Measurements from ENCODE around the gene CAMKK1. TPM values are rescaled to one million over a fixed set of nuclear protein-coding genes. Genes with fewer than 3 reads are reported as not detected.

CAMKK1 gene
- polyA plus RNA-seq, 4 donors = 0.22 to 11.2 (median 3.2) TPM

DNA sequence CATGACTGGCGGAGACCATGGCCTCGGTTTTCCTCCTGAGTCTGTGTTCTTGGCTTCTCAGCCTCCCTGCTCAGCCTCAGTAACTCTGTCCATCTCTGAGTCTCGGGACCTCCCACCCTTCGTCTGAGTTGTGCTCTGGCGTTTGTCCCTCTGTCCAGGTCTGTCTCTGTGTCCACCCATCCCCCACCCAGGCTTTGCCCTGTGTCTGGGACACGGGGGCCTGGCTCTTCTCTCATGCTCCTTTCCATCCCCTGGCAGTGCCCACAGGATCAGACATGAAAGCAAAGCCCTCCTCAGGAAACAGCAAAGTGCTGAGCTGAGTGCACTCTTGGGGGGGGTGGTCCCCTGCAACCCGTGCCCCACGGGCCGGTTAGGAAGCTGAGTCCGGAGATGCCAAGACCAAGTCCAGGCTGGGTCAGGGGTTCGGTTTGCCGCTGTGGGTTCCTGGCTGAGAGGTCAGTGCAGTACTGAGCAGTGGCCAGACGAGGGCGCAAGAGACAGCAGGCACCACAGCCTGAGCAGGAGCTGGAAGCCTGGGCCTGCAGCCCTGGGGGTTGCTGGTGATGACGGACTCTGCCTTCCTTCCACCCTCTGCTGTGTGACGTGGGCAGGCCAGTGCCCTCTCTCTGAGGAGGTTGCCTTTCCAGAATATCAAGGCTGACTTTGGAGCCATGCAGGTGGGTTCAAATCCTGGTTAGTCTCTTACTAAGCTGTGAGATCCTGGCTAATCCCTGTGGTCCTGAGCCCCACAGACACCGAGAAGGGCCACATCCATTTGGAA, 20.9 kb upstream of the CAMKK1 start:
- peaks cover 3 to 39% (median 8%) of the 10 kb centered on the region in 3 donors for H3K4me1 ChIP-seq (ENCODE audit: control insufficient read depth in 3 of 3, insufficient read depth in 2 of 3, low read depth in 1 of 3, low read length in 2 of 3)
- H3K9me3 ChIP-seq (ENCODE audit: control insufficient read depth in 2 of 2, insufficient read depth in 1 of 2, low read depth in 1 of 2, low read length in 1 of 2) = peaks cover 0 to 4% of the 10 kb centered on the region in 2 donors
- WGBS, 3 donors = 26 to 28% (median 27%) methylated on average over 17 of the region's 17 CpGs
- H3K4me3 ChIP-seq (ENCODE audit: low read depth in 1 of 3, low read length in 3 of 3) = peak overlapping the region in 1 of 3 donors; percentile 53
- peak overlapping the region in 2 of 3 donors; percentile 84 to 87 for H3K27ac ChIP-seq (ENCODE audit: low read depth in 1 of 3, low read length in 2 of 3)
- peaks cover 0 to 56% (median 0%) of the 10 kb centered on the region in 3 donors for H3K36me3 ChIP-seq (ENCODE audit: control insufficient read depth in 3 of 3, insufficient read depth in 2 of 3, low read depth in 1 of 3, low read length in 3 of 3)
- H3K27me3 ChIP-seq (ENCODE audit: control insufficient read depth in 3 of 3, insufficient read depth in 3 of 3, low read length in 3 of 3) = no peaks in the 10 kb centered on the region
- FAIRE-seq (no peak), DNase-seq (peak; percentile 65 to 84)

DNA sequence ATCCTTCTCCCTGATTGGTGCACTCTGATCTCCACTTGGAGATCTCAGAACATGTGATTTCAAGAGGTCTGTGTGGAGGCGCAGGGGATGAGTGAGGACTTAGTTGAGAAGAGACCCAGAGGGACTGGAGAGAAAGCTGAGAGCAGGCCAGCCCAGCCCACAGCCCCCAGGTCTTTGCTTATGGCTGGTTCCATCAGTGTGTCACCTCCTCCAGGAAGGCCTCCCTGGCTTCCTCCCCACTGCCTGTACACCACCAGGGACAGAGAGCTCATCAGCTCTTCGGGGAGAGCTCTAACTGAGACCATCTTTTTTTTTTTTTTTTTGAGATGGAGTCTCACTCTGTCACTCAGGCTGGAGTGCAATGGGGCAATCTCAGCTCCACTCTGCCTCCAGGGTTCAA, 20.0 kb upstream of the CAMKK1 start:
- H3K27ac ChIP-seq (ENCODE audit: low read depth in 1 of 3, low read length in 2 of 3) = no peak overlapping the region
- WGBS, 3 donors = 92 to 94% (median 93%) methylated on average over 2 of the region's 2 CpGs
- no peak for FAIRE-seq

DNA sequence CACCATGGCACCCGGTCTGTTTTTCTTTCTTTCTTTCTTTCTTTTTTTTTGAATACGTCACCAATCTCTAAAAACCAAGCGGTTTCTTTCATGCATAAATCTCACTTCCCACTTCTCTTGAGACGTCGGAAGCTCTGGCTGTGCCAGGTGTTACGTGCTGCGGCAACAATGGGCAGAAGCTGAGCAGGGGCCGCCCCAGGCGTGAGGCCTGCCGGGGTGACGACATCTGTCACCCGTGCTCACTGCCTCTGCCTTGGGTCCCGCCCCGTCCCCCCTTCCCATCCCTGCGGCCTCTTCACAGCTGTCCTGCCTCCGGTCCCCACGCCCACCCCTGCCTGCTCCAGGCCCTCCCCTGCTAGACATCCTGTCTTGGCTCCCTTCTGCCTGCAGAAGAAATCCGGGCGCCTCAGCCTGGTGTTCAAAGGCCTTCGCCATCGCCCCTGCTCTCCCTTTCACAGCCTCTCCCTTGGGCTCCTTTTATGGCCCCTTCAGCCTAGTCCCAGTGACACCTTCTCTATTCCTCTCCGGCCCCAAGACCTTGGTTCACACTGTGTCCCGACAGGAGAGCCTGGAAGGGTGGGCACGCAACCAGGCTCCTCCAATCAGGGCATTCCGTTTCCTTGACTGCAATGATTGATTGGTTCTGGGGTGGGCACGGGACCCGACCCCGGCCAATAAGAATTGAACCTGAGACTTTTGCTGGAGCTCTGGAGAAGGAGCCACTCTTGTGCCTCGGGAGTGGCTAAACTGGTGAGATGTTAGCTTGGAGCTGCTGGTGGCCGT, 18.6 kb upstream of the CAMKK1 start:
- H3K27me3 ChIP-seq (ENCODE audit: control insufficient read depth in 3 of 3, insufficient read depth in 3 of 3, low read length in 3 of 3) = no peaks in the 10 kb centered on the region
- 49 to 82% (median 65%) methylated on average over 28 to 30 of the region's 30 CpGs for WGBS, 3 donors
- H3K36me3 ChIP-seq (ENCODE audit: control insufficient read depth in 3 of 3, insufficient read depth in 2 of 3, low read depth in 1 of 3, low read length in 3 of 3) = peaks cover 0 to 72% (median 0%) of the 10 kb centered on the region in 3 donors
- H3K9me3 ChIP-seq (ENCODE audit: control insufficient read depth in 2 of 2, insufficient read depth in 1 of 2, low read depth in 1 of 2, low read length in 1 of 2) = peaks cover 0 to 4% of the 10 kb centered on the region in 2 donors
- peak overlapping the region in 2 of 3 donors; percentile 23 to 67 for H3K27ac ChIP-seq (ENCODE audit: low read depth in 1 of 3, low read length in 2 of 3)
- H3K4me3 ChIP-seq (ENCODE audit: low read depth in 1 of 3, low read length in 3 of 3) = no peak overlapping the region
- DNase-seq = peak in 1 of 2 donors; percentile 69
- H3K4me1 ChIP-seq (ENCODE audit: control insufficient read depth in 3 of 3, insufficient read depth in 2 of 3, low read depth in 1 of 3, low read length in 2 of 3) = peaks cover 0 to 20% (median under 1%) of the 10 kb centered on the region in 3 donors
- no peak for FAIRE-seq

More for the DNA sequence above, 20.0 kb upstream of the CAMKK1 start:
- peaks cover 0 to 4% of the 10 kb centered on the region in 2 donors for H3K9me3 ChIP-seq (ENCODE audit: control insufficient read depth in 2 of 2, insufficient read depth in 1 of 2, low read depth in 1 of 2, low read length in 1 of 2)
- H3K27me3 ChIP-seq (ENCODE audit: control insufficient read depth in 3 of 3, insufficient read depth in 3 of 3, low read length in 3 of 3) = no peaks in the 10 kb centered on the region
- DNase-seq = no peak
- peaks cover 0 to 62% (median 0%) of the 10 kb centered on the region in 3 donors for H3K36me3 ChIP-seq (ENCODE audit: control insufficient read depth in 3 of 3, insufficient read depth in 2 of 3, low read depth in 1 of 3, low read length in 3 of 3)
- H3K4me3 ChIP-seq (ENCODE audit: low read depth in 1 of 3, low read length in 3 of 3) = no peak overlapping the region
- peaks cover 3 to 33% (median 8%) of the 10 kb centered on the region in 3 donors for H3K4me1 ChIP-seq (ENCODE audit: control insufficient read depth in 3 of 3, insufficient read depth in 2 of 3, low read depth in 1 of 3, low read length in 2 of 3)

GRCh38 chr17:3910420-3911270, 17.8 kb upstream of the CAMKK1 start:
- Histone ChIP-seq H3K36me3 (ENCODE audit: control insufficient read depth in 3 of 3, insufficient read depth in 2 of 3, low read depth in 1 of 3, low read length in 3 of 3) (peaks cover 0 to 70% (median 0%) of the 10 kb centered on the region in 3 donors), H3K4me3 (ENCODE audit: low read depth in 1 of 3, low read length in 3 of 3) (no peak overlapping the region), H3K9me3 (ENCODE audit: control insufficient read depth in 2 of 2, insufficient read depth in 1 of 2, low read depth in 1 of 2, low read length in 1 of 2) (peaks cover 0 to 4% of the 10 kb centered on the region in 2 donors), H3K27me3 (ENCODE audit: control insufficient read depth in 3 of 3, insufficient read depth in 3 of 3, low read length in 3 of 3) (no peaks in the 10 kb centered on the region), H3K4me1 (ENCODE audit: control insufficient read depth in 3 of 3, insufficient read depth in 2 of 3, low read depth in 1 of 3, low read length in 2 of 3) (peaks cover 0 to 12% (median 0%) of the 10 kb centered on the region in 3 donors), H3K27ac (ENCODE audit: low read depth in 1 of 3, low read length in 2 of 3) (peak overlapping the region in 2 of 3 donors; percentile 16 to 63)
- 76 to 88% (median 85%) methylated on average over 11 of the region's 11 CpGs for WGBS, 3 donors
- no peak for DNase-seq
- FAIRE-seq = no peak

DNA sequence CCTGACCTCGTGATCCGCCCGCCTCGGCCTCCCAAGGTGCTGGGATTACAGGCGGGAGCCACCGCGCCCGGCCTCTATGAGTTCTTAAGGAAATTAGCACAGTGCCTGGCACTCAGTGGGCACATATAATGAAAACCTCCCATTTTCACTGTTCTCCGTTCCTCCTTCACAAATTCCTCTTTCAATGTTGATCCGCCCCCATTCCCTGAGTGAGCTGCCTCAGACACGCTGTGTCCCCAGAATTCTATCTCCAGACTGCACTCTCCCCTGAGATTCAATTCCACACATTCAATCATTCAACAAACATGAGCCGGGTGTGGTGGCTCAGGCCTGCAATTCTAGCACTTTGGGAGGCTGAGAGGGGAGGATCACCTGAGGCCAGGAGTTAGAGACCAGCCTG, 16.4 kb upstream of the CAMKK1 start:
- DNase-seq (no peak), FAIRE-seq (no peak)
- 83 to 91% (median 87%) methylated on average over 12 of the region's 12 CpGs for WGBS, 3 donors
- Histone ChIP-seq H3K27ac (ENCODE audit: low read depth in 1 of 3, low read length in 2 of 3) (no peak overlapping the region), H3K27me3 (ENCODE audit: control insufficient read depth in 3 of 3, insufficient read depth in 3 of 3, low read length in 3 of 3) (no peaks in the 10 kb centered on the region), H3K4me3 (ENCODE audit: low read depth in 1 of 3, low read length in 3 of 3) (no peak overlapping the region), H3K36me3 (ENCODE audit: control insufficient read depth in 3 of 3, insufficient read depth in 2 of 3, low read depth in 1 of 3, low read length in 3 of 3) (peaks cover 0 to 69% (median 0%) of the 10 kb centered on the region in 3 donors), H3K9me3 (ENCODE audit: control insufficient read depth in 2 of 2, insufficient read depth in 1 of 2, low read depth in 1 of 2, low read length in 1 of 2) (peaks cover 0 to 4% of the 10 kb centered on the region in 2 donors), H3K4me1 (ENCODE audit: control insufficient read depth in 3 of 3, insufficient read depth in 2 of 3, low read depth in 1 of 3, low read length in 2 of 3) (peaks cover 0 to 9% (median 0%) of the 10 kb centered on the region in 3 donors)

GRCh38 chr17:3907483-3908216, 14.8 kb upstream of the CAMKK1 start:
- H3K27ac ChIP-seq (ENCODE audit: low read depth in 1 of 3, low read length in 2 of 3) = no peak overlapping the region
- no peak overlapping the region for H3K4me3 ChIP-seq (ENCODE audit: low read depth in 1 of 3, low read length in 3 of 3)
- no peaks in the 10 kb centered on the region for H3K27me3 ChIP-seq (ENCODE audit: control insufficient read depth in 3 of 3, insufficient read depth in 3 of 3, low read length in 3 of 3)
- 68 to 76% (median 69%) methylated on average over 11 of the region's 11 CpGs for WGBS, 3 donors
- H3K36me3 ChIP-seq (ENCODE audit: control insufficient read depth in 3 of 3, insufficient read depth in 2 of 3, low read depth in 1 of 3, low read length in 3 of 3) = peaks cover 0 to 68% (median 0%) of the 10 kb centered on the region in 3 donors
- FAIRE-seq (no peak), DNase-seq (no peak)
- H3K9me3 ChIP-seq (ENCODE audit: control insufficient read depth in 2 of 2, insufficient read depth in 1 of 2, low read depth in 1 of 2, low read length in 1 of 2) = peaks cover 0 to 4% of the 10 kb centered on the region in 2 donors
- peaks cover 0 to 3% (median 0%) of the 10 kb centered on the region in 3 donors for H3K4me1 ChIP-seq (ENCODE audit: control insufficient read depth in 3 of 3, insufficient read depth in 2 of 3, low read depth in 1 of 3, low read length in 2 of 3)

GRCh38 chr17:3906881-3907280, 14.0 kb upstream of the CAMKK1 start:
- Histone ChIP-seq H3K9me3 (ENCODE audit: control insufficient read depth in 2 of 2, insufficient read depth in 1 of 2, low read depth in 1 of 2, low read length in 1 of 2) (peaks cover 0 to 3% of the 10 kb centered on the region in 2 donors), H3K4me1 (ENCODE audit: control insufficient read depth in 3 of 3, insufficient read depth in 2 of 3, low read depth in 1 of 3, low read length in 2 of 3) (peaks cover 0 to 3% (median 0%) of the 10 kb centered on the region in 3 donors), H3K4me3 (ENCODE audit: low read depth in 1 of 3, low read length in 3 of 3) (no peak overlapping the region), H3K27ac (ENCODE audit: low read depth in 1 of 3, low read length in 2 of 3) (no peak overlapping the region), H3K27me3 (ENCODE audit: control insufficient read depth in 3 of 3, insufficient read depth in 3 of 3, low read length in 3 of 3) (no peaks in the 10 kb centered on the region), H3K36me3 (ENCODE audit: control insufficient read depth in 3 of 3, insufficient read depth in 2 of 3, low read depth in 1 of 3, low read length in 3 of 3) (peaks cover 0 to 66% (median 0%) of the 10 kb centered on the region in 3 donors)
- FAIRE-seq (no peak), DNase-seq (no peak)
- 86 to 89% (median 89%) methylated on average over 4 of the region's 4 CpGs for WGBS, 3 donors
